NCI-H524 (cell line): ENCODE results near the gene AUTS2.
A peak's percentile ranks its signal among the peaks of the same experiment; 100 is the strongest.
"Not testable (repeated sequence)": the region's sequence is repeated elsewhere in the genome, so short reads cannot be mapped to it uniquely, and the experiment has no call there.

Experiments used
- DNase-seq, 2 experiments: peaks; one replicate each; lab custom pipeline; 2025; lab: John Stamatoyannopoulos, UW

Gene AUTS2

GRCh38 chr7:70243443-70243842 lies 645.2 kb downstream of the AUTS2 start:
- DNase-seq, result no peak

GRCh38 chr7:70257921-70258320 lies 659.6 kb downstream of the AUTS2 start:
- no peak for DNase-seq

- DNase-seq, result no peak
Observed at GRCh38 chr7:70259502-70259901, 661.2 kb downstream of the AUTS2 start.

- DNase-seq, result no peak
Observed at GRCh38 chr7:70263471-70264255, 665.4 kb downstream of the AUTS2 start.

GRCh38 chr7:70266186-70266585 lies 667.9 kb downstream of the AUTS2 start:
- DNase-seq, result no peak

- no peak for DNase-seq
Observed at GRCh38 chr7:70267381-70268120, 669.3 kb downstream of the AUTS2 start.

GRCh38 chr7:70268179-70268578 lies 669.9 kb downstream of the AUTS2 start:
- DNase-seq, result no peak

- no peak for DNase-seq
Observed at GRCh38 chr7:70270149-70270548, 671.9 kb downstream of the AUTS2 start.

GRCh38 chr7:70271617-70272081 lies 673.4 kb downstream of the AUTS2 start:
- no peak for DNase-seq

GRCh38 chr7:70275570-70275969 lies 677.3 kb downstream of the AUTS2 start:
- DNase-seq, result not testable (repeated sequence)

GRCh38 chr7:70285187-70285586 lies 686.9 kb downstream of the AUTS2 start:
- no peak for DNase-seq

- DNase-seq, result no peak
Observed at GRCh38 chr7:70285854-70286253, 687.6 kb downstream of the AUTS2 start.

GRCh38 chr7:70288781-70289456 lies 690.6 kb downstream of the AUTS2 start:
- no peak for DNase-seq

- no peak for DNase-seq
Observed at GRCh38 chr7:70292716-70293115, 694.4 kb downstream of the AUTS2 start.

- no peak for DNase-seq
Observed at GRCh38 chr7:70294211-70294911, 696.1 kb downstream of the AUTS2 start.

GRCh38 chr7:70298780-70299471 lies 700.7 kb downstream of the AUTS2 start:
- DNase-seq, result no peak

- no peak for DNase-seq
Observed at GRCh38 chr7:70299472-70299807, 701.2 kb downstream of the AUTS2 start.

- no peak for DNase-seq
Observed at GRCh38 chr7:70301673-70302185, 703.5 kb downstream of the AUTS2 start.

GRCh38 chr7:70303309-70303708 lies 705.0 kb downstream of the AUTS2 start:
- no peak for DNase-seq

- DNase-seq, result no peak
Observed at GRCh38 chr7:70303780-70304179, 705.5 kb downstream of the AUTS2 start.

GRCh38 chr7:70306173-70306572 lies 707.9 kb downstream of the AUTS2 start:
- peak in 1 of 2 experiments; percentile 22 for DNase-seq
